A673 (cell line): ENCODE results near the gene PLEKHA6. TPM values are rescaled to one million over a fixed set of nuclear protein-coding genes. Genes with fewer than 3 reads are reported as not detected.

Experiments used
- BruUV-seq: library from RNA; stranded (reverse); fragments of 400-500 nt; replicated peaks from 2 replicates; lab custom pipeline; 2021; lab: Mats Ljungman, UMichigan
- CTCF ChIA-PET: fragments of 300-600 bp; sonication (Branson Sonifier 250); formaldehyde crosslinking; loops from one replicate; lab custom pipeline; 2022; ENCODE audit warnings: antibody characterized with exemption; lab: Charles Lee
- POLR2A ChIA-PET: fragments of 300-600 bp; sonication (Branson Sonifier 250); formaldehyde crosslinking; loops from one replicate; lab custom pipeline; 2022; ENCODE audit warnings: antibody characterized with exemption; ENCODE audit not compliant: low non-redundant PET; lab: Charles Lee
- DNase-seq: peaks from one replicate; pipeline ENCODE4 v3.0.0-alpha.2; 2015; ENCODE audit warnings: low spot score
- H3K27ac ChIP-seq: fragments of 200-600 bp; sonication (generic); 2 replicates; pipeline ENCODE4 v1.5.1; 2016; ENCODE audit warnings: mixed run types, low read depth, mild to moderate bottlenecking, mixed read lengths, antibody characterized with exemption, low read length; ENCODE audit not compliant: poor library complexity, severe bottlenecking
- H3K27me3 ChIP-seq: fragments of 200-600 bp; sonication (generic); replicated peaks from 2 replicates; pipeline ENCODE4 v1.6.1; 2017; ENCODE audit warnings: mixed run types, low read depth, mild to moderate bottlenecking, mixed read lengths, antibody characterized with exemption, low read length; ENCODE audit not compliant: insufficient read depth, poor library complexity
- H3K36me3 ChIP-seq: fragments of 200-600 bp; sonication (generic); 2 replicates; pipeline ENCODE4 v1.6.1; 2016; ENCODE audit warnings: mixed run types, mild to moderate bottlenecking, mixed read lengths, antibody characterized with exemption, low read length; ENCODE audit not compliant: insufficient read depth, poor library complexity, severe bottlenecking
- H3K4me1 ChIP-seq: fragments of 200-600 bp; sonication (generic); 2 replicates; pipeline ENCODE4 v1.6.1; 2017; ENCODE audit warnings: mixed run types, mild to moderate bottlenecking, mixed read lengths, antibody characterized with exemption, low read length; ENCODE audit not compliant: insufficient read depth, poor library complexity, severe bottlenecking
- H3K4me3 ChIP-seq: fragments of 200-600 bp; sonication (generic); 2 replicates; pipeline ENCODE4 v1.5.1; 2016; ENCODE audit warnings: low read depth, mixed run types, mild to moderate bottlenecking, mixed read lengths, low read length; ENCODE audit not compliant: poor library complexity, severe bottlenecking
- H3K9me3 ChIP-seq: fragments of 200-600 bp; sonication (generic); 2 replicates; pipeline ENCODE4 v1.6.1; 2016; ENCODE audit warnings: mixed run types, low read depth, mild to moderate bottlenecking, mixed read lengths, antibody characterized with exemption, low read length; ENCODE audit not compliant: poor library complexity, severe bottlenecking
- EZH2 ChIP-seq: fragments of 200-600 bp; sonication (generic); IDR thresholded peaks from 2 replicates; pipeline ENCODE4 v1.6.1; 2017; ENCODE audit warnings: borderline replicate concordance, low read depth, mild to moderate bottlenecking, mixed read lengths, antibody characterized with exemption, low read length; ENCODE audit not compliant: poor library complexity, severe bottlenecking
- intact Hi-C: fragments of 100-400 bp; cut with micrococcal nuclease; formaldehyde crosslinking; loops from one replicate; pipeline ENCODE4 v1.10.0; 2022; ENCODE audit not compliant: unreplicated experiment
- total RNA-seq: library from RNA; stranded (reverse); gene quantifications from 2 replicates; pipeline ENCODE4 v1.2.3, GENCODE V29; 2021
- TF ChIP-seq, protein P1 (sequence below): fragments of 300-800, 200-600 bp; sonication (generic); conservative IDR thresholded peaks from 2 replicates; pipeline ENCODE4 v1.5.1; 2017; ENCODE audit warnings: low read depth, mild to moderate bottlenecking, antibody characterized with exemption, low read length, moderate library complexity, mixed read lengths

PLEKHA6 gene
- total RNA-seq, 1 experiment from 2014 or later: 0.58 TPM

DNA sequence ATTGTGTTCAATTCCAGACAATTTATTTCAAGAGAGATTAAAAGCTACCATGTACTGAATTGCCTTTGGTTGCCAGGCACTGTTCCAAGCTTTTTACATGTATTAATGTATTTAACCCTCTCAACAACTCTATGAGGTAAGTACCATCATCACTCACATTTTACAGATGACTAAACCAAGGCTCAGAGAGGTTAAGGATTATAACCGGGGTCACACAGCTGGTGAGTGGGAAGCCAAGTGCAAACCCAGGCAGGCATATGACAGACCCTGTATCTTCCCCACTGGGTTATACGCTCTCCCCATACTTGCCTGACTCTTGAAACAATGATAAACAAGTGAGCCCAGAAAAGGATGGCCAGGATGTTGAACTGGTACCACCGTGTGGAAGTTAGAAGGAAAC is 16.5 kb downstream of the PLEKHA6 start:
- CTCF ChIA-PET: interaction anchor here (0.6 kb wide), 1 partner anchor 17 kb away, joined by 3 read pairs; no protein-coding TSS in a partner anchor
- Histone ChIP-seq H3K9me3 (no peaks in the 10 kb centered on the region), H3K36me3 (no peaks in the 10 kb centered on the region), H3K27me3 (peaks cover 12% of the 10 kb centered on the region), H3K4me1 (no peaks in the 10 kb centered on the region), H3K4me3 (no peak overlapping the region), H3K27ac (no peak overlapping the region)
- intact Hi-C loops: no loop called here
- no peak for DNase-seq
- no TSS peak for BruUV-seq
- TF ChIP-seq EZH2: no peak
- TF ChIP-seq, protein P1, sequence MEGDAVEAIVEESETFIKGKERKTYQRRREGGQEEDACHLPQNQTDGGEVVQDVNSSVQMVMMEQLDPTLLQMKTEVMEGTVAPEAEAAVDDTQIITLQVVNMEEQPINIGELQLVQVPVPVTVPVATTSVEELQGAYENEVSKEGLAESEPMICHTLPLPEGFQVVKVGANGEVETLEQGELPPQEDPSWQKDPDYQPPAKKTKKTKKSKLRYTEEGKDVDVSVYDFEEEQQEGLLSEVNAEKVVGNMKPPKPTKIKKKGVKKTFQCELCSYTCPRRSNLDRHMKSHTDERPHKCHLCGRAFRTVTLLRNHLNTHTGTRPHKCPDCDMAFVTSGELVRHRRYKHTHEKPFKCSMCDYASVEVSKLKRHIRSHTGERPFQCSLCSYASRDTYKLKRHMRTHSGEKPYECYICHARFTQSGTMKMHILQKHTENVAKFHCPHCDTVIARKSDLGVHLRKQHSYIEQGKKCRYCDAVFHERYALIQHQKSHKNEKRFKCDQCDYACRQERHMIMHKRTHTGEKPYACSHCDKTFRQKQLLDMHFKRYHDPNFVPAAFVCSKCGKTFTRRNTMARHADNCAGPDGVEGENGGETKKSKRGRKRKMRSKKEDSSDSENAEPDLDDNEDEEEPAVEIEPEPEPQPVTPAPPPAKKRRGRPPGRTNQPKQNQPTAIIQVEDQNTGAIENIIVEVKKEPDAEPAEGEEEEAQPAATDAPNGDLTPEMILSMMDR: no peak
- POLR2A ChIA-PET: no interaction called here

DNA sequence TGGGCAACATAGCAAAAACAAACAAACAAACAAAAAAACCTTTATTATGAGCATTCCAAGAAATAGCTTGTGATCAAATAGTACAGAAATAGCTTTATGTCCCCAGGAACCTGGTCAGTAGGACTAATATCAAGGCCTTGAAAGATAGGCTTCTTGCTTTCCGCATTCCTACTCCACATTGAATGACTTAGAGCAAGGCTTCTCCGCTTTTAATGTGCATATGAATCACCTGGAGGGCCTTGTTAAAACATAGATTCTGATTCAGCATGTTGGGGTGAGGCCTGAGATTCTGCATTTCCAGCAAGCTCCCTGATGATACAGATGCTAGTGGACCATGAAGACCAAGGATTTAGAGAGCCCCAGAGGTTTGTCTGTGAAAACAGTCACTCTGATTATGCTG is 17.4 kb downstream of the PLEKHA6 start:
- H3K36me3 ChIP-seq: no peaks in the 10 kb centered on the region
- TF ChIP-seq, protein P1: no peak
- no peak for TF ChIP-seq EZH2
- no peaks in the 10 kb centered on the region for H3K9me3 ChIP-seq
- intact Hi-C loops: no loop called here
- H3K4me1 ChIP-seq: no peaks in the 10 kb centered on the region
- no peak overlapping the region for H3K4me3 ChIP-seq
- no TSS peak for BruUV-seq
- peaks cover 21% of the 10 kb centered on the region for H3K27me3 ChIP-seq
- no peak for DNase-seq
- CTCF ChIA-PET: no interaction called here
- no peak overlapping the region for H3K27ac ChIP-seq
- POLR2A ChIA-PET: no interaction called here

DNA sequence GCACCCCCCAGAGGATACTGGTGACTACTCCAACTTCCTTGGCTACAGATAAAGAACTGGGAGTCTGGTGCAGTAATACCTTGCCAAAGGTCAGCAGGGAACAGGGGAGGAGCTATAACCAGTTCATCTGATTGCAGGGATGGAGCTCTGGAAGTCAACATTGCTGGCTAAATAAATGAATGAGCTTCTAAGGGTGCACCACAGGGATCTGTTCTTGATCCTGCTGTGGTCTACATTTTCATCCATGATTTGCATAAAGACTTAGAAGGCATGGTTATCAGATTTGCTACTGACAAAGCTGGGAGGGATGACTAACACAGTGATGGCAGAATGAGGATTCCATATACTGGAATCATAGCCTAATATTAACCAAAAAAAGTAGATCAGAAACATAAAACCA is 18.3 kb downstream of the PLEKHA6 start:
- Histone ChIP-seq H3K4me3 (no peak overlapping the region), H3K4me1 (no peaks in the 10 kb centered on the region), H3K27ac (no peak overlapping the region), H3K9me3 (no peaks in the 10 kb centered on the region), H3K27me3 (peaks cover 21% of the 10 kb centered on the region), H3K36me3 (no peaks in the 10 kb centered on the region)
- intact Hi-C loops: no loop called here
- peak; percentile 63 for DNase-seq
- no TSS peak for BruUV-seq
- POLR2A ChIA-PET: no interaction called here
- no peak for TF ChIP-seq EZH2
- TF ChIP-seq, protein P1: no peak
- CTCF ChIA-PET: interaction anchor here (0.8 kb wide), 1 partner anchor 83 kb away, joined by 3 read pairs; no protein-coding TSS in a partner anchor
